Spleen (tissue), 7 donors: ENCODE measurements around the gene FGD4.

Experiments used
- CTCF ChIP-seq, 11 experiments: fragments of 200-600 bp in 7 of 11; fragments of 450-650 bp in 4 of 11; sonication (generic) in 4 of 11; IDR thresholded peaks in 8 of 11; conservative IDR thresholded peaks in 3 of 11; 1 replicate in 7 of 11; 2 replicates in 4 of 11; pipeline versions ENCODE4 v1.4.0 to v1.8.0; 2016 to 2021; ENCODE audit warnings: antibody characterized with exemption in 11 of 11, inconsistent platforms in 4 of 11, mild to moderate bottlenecking in 1 of 11
- POLR2AphosphoS5 ChIP-seq, 3 donors: sonication (generic); formaldehyde crosslinking; IDR thresholded peaks; one replicate each; pipeline ENCODE4 v1.5.1; 2017; ENCODE audit warnings: antibody characterized with exemption in 3 of 3
- donor health status: DM: no; HTN: no; CAD: no; lungs with moderate emphysema.
- donor health status: DM: no; HTN: no; CAD: no.
- donor health status: DM: no; HTN: no; CAD: no.

- TF ChIP-seq CTCF (IDR thresholded peaks at IDR 0.05 in 8 of 11, conservative IDR thresholded peaks at IDR 0.05 in 3 of 11) (no peak), POLR2AphosphoS5 (IDR thresholded peaks at IDR 0.05) (no peak)
These were observed 167.4 kb downstream of the FGD4 start for GRCh38 chr12:32566663-32567295.
